BJ (cell line): ENCODE data around the gene PDZK1IP1. TPM values are rescaled to one million over a fixed set of nuclear protein-coding genes. Genes with fewer than 3 reads are reported as not detected.

Experiments
- CTCF ChIA-PET: fragments of 350-600 bp; formaldehyde crosslinking; extraction: SDS; loops from one replicate; lab custom pipeline; 2021; ENCODE audit warnings: antibody characterized with exemption, inconsistent platforms; lab: Yijun Ruan, JAX
- POLR2A ChIA-PET: fragments of 300-600 bp; sonication (Branson Sonifier 250); formaldehyde crosslinking; extraction: SDS; loops from one replicate; lab custom pipeline; 2021; ENCODE audit warnings: antibody characterized with exemption; lab: Charles Lee
- DNase-seq: peaks from one replicate; pipeline ENCODE4 v3.0.0-alpha.2; 2011; ENCODE audit warnings: low read depth
- H3K27me3 ChIP-seq: 2 replicates; pipeline ENCODE4 v1.6.0; 2011; ENCODE audit warnings: low read length; ENCODE audit not compliant: control insufficient read depth, insufficient read depth
- H3K36me3 ChIP-seq: 2 replicates; pipeline ENCODE4 v1.5.1; 2011; ENCODE audit warnings: low read length; ENCODE audit not compliant: control insufficient read depth, insufficient read depth
- H3K4me3 ChIP-seq: 2 replicates; pipeline ENCODE4 v1.5.1; 2011; ENCODE audit warnings: low read depth, mild to moderate bottlenecking, control low read depth, low read length
- polyA plus RNA-seq: library from polyadenylated mRNA; depleted of rRNA; stranded (reverse); fragments of >200 nt; gene quantifications from 2 replicates; pipeline ENCODE4 v1.2.3, GENCODE V29; 2011
- TF ChIP-seq, protein P1 (sequence below): IDR thresholded peaks from 2 replicates; pipeline ENCODE4 v1.5.1; 2011; ENCODE audit warnings: low read depth, mild to moderate bottlenecking, control low read depth, inconsistent platforms, low read length, moderate library complexity; ENCODE audit not compliant: insufficient read depth

The PDZK1IP1 gene
- polyA plus RNA-seq, 1 experiment = not detected

DNA sequence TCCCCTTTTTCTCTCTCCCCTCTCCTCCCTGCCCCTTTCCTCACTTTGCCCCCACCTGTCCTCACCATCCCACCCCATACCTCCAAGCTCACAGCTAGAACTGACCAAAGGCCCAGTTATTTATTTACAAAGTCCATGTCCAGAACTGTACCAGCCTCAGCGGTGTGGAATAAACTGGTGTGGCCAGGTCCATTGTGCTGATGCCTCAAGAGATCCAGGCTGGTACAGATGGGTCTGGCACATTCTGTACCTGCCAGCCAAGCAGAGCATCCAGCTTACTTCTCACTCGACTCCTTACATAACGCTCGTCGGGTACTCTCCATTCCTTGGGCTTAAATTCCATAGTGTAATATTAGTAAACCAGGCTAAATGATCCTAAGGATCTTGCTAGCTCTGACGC is 11.8 kb downstream of the PDZK1IP1 start:
- DNase-seq = no peak
- H3K36me3 ChIP-seq = no peaks in the 10 kb centered on the region
- POLR2A ChIA-PET = no interaction called here
- TF ChIP-seq, protein P1, sequence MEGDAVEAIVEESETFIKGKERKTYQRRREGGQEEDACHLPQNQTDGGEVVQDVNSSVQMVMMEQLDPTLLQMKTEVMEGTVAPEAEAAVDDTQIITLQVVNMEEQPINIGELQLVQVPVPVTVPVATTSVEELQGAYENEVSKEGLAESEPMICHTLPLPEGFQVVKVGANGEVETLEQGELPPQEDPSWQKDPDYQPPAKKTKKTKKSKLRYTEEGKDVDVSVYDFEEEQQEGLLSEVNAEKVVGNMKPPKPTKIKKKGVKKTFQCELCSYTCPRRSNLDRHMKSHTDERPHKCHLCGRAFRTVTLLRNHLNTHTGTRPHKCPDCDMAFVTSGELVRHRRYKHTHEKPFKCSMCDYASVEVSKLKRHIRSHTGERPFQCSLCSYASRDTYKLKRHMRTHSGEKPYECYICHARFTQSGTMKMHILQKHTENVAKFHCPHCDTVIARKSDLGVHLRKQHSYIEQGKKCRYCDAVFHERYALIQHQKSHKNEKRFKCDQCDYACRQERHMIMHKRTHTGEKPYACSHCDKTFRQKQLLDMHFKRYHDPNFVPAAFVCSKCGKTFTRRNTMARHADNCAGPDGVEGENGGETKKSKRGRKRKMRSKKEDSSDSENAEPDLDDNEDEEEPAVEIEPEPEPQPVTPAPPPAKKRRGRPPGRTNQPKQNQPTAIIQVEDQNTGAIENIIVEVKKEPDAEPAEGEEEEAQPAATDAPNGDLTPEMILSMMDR = no peak
- no peaks in the 10 kb centered on the region; the same call in 1 of the 2 replicates for H3K27me3 ChIP-seq
- CTCF ChIA-PET = interaction anchor here (0.8 to 4.0 kb wide), 18 partner anchors 14 to 560 kb away, joined by 3 to 66 read pairs (median 5); partner anchors contain the start of gene PDZK1IP1
- H3K4me3 ChIP-seq = no peak overlapping the region

GRCh38 chr1:47175227-47175934 is 14.5 kb downstream of the PDZK1IP1 start:
- H3K4me3 ChIP-seq = no peak overlapping the region
- CTCF ChIA-PET = interaction anchor here (0.6 to 2.9 kb wide), 16 partner anchors 8 to 765 kb away, joined by 3 to 25 read pairs (median 4); partner anchors contain the start of gene PDZK1IP1
- TF ChIP-seq, protein P1 = peak; percentile 98
- POLR2A ChIA-PET = no interaction called here
- no peaks in the 10 kb centered on the region for H3K27me3 ChIP-seq
- H3K36me3 ChIP-seq = no peaks in the 10 kb centered on the region
- DNase-seq = no peak

DNA sequence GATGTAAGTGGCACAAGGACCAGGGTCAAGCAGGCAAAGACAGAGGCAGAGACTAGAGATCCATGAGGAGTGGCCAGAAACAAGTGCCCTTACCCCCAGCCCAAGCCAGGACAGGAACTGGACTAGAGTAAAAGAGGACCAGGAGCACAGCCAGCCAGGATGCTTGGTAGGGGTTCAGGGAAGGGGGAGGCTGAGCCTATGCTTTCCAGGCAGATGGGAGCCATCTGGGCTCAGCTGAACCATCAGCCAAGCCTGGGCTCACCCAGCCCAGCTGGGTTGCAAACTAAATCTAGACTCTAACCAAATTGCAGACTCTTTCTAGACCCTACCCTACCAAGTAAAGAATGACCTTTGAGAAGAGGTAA is 15.2 kb downstream of the PDZK1IP1 start:
- H3K4me3 ChIP-seq = no peak overlapping the region
- CTCF ChIA-PET = interaction anchor here (0.8 to 2.9 kb wide), 10 partner anchors 9 to 764 kb away, joined by 3 to 25 read pairs (median 4); no protein-coding TSS in a partner anchor
- TF ChIP-seq, protein P1 = no peak
- no peak for DNase-seq
- no peaks in the 10 kb centered on the region for H3K36me3 ChIP-seq
- POLR2A ChIA-PET = no interaction called here
- no peaks in the 10 kb centered on the region for H3K27me3 ChIP-seq

GRCh38 chr1:47172782-47173181 is 17.1 kb downstream of the PDZK1IP1 start:
- ChIA-PET POLR2A (no interaction called here), CTCF (no interaction called here)
- TF ChIP-seq, protein P1 = no peak
- Histone ChIP-seq H3K36me3 (no peaks in the 10 kb centered on the region), H3K27me3 (no peaks in the 10 kb centered on the region), H3K4me3 (no peak overlapping the region)
- no peak for DNase-seq

- ChIA-PET CTCF (interaction anchor here (4.4 kb wide), 1 partner anchor 11 kb away, joined by 25 read pairs; no protein-coding TSS in a partner anchor), POLR2A (no interaction called here)
- TF ChIP-seq, protein P1 = no peak
- no peaks in the 10 kb centered on the region for H3K36me3 ChIP-seq
- no peak overlapping the region for H3K4me3 ChIP-seq
- DNase-seq = no peak
- no peaks in the 10 kb centered on the region for H3K27me3 ChIP-seq
These were observed 25.3 kb downstream of the PDZK1IP1 start for GRCh38 chr1:47164552-47164951.
